CD8-positive, alpha-beta memory T cell (primary cell): ENCODE measurements around the gene FAM180A. TPM values are rescaled to one million over a fixed set of nuclear protein-coding genes. Genes with fewer than 3 reads are reported as not detected.

ENCODE experiments used
- CTCF ChIA-PET: fragments of 350-600 bp; sonication (Branson Sonifier 250); formaldehyde crosslinking; loops from one replicate; lab custom pipeline; 2021; ENCODE audit warnings: antibody characterized with exemption; lab: Charles Lee
- POLR2A ChIA-PET: fragments of 350-600 bp; sonication (Branson Sonifier 250); formaldehyde crosslinking; loops from one replicate; lab custom pipeline; 2021; ENCODE audit warnings: antibody characterized with exemption; lab: Charles Lee
- DNase-seq, 5 donors: peaks; one replicate each; pipeline versions ENCODE4 v3.0.0 to v3.0.0-alpha.2; 2020 to 2022; ENCODE audit warnings: mixed read lengths in 1 of 5
- H3K27ac ChIP-seq: one replicate; pipeline ENCODE4 v1.7.0; 2013; ENCODE audit warnings: low read depth, mild to moderate bottlenecking, low read length, moderate library complexity
- H3K27me3 ChIP-seq: 2 replicates; pipeline ENCODE4 v1.7.0; 2013; ENCODE audit warnings: low read length, mild to moderate bottlenecking; ENCODE audit not compliant: insufficient read depth, poor library complexity, severe bottlenecking
- H3K36me3 ChIP-seq: 2 replicates; pipeline ENCODE4 v1.7.0; 2013; ENCODE audit warnings: mild to moderate bottlenecking, low read length, moderate library complexity; ENCODE audit not compliant: insufficient read depth
- H3K4me1 ChIP-seq: 2 replicates; pipeline ENCODE4 v1.7.0; 2013; ENCODE audit warnings: mild to moderate bottlenecking, low read length, moderate library complexity; ENCODE audit not compliant: insufficient read depth
- H3K4me3 ChIP-seq: 2 replicates; pipeline ENCODE4 v1.7.0; 2013; ENCODE audit warnings: mild to moderate bottlenecking, low read length
- H3K9me3 ChIP-seq: 2 replicates; pipeline ENCODE4 v1.7.0; 2013; ENCODE audit warnings: mild to moderate bottlenecking, low read length
- H3K27ac Mint-ChIP-seq, 8 donors: one replicate each; pipeline ENCODE4 v1.8.0; 2020 to 2021; ENCODE audit warnings: mixed read lengths in 8 of 8, mild to moderate bottlenecking in 6 of 8, inconsistent platforms in 3 of 8, moderate library complexity in 3 of 8
- H3K27me3 Mint-ChIP-seq, 2 donors: one replicate each; pipeline ENCODE4 v1.8.0; 2020 to 2021; ENCODE audit warnings: mixed read lengths in 2 of 2, mild to moderate bottlenecking in 1 of 2, moderate library complexity in 1 of 2
- H3K36me3 Mint-ChIP-seq, 3 donors: one replicate each; pipeline ENCODE4 v1.8.0; 2020 to 2021; ENCODE audit warnings: mixed read lengths in 3 of 3, inconsistent platforms in 1 of 3, mild to moderate bottlenecking in 1 of 3
- H3K4me1 Mint-ChIP-seq, 3 donors: one replicate each; pipeline ENCODE4 v1.8.0; 2020 to 2021; ENCODE audit warnings: mixed read lengths in 3 of 3, inconsistent platforms in 1 of 3, mild to moderate bottlenecking in 1 of 3
- H3K4me3 Mint-ChIP-seq, 7 donors: one replicate each; pipeline ENCODE4 v1.8.0; 2020 to 2021; ENCODE audit warnings: mixed read lengths in 7 of 7, mild to moderate bottlenecking in 6 of 7, moderate library complexity in 4 of 7, inconsistent platforms in 2 of 7
- H3K9me3 Mint-ChIP-seq, 5 donors: one replicate each; pipeline ENCODE4 v1.8.0; 2020 to 2022; ENCODE audit warnings: mixed read lengths in 5 of 5, mild to moderate bottlenecking in 3 of 5, moderate library complexity in 2 of 5, inconsistent platforms in 1 of 5
- polyA plus RNA-seq: library from polyadenylated mRNA; unstranded; fragments of 300-500 nt; fragmentation: Illumina TruSeq; gene quantifications from one replicate; pipeline ENCODE4 v1.2.3, GENCODE V29; 2021
- total RNA-seq, 2 experiments: library from RNA; stranded (reverse); gene quantifications; one replicate each; pipeline ENCODE4 v1.2.3, GENCODE V29; 2021

Gene FAM180A
- total and polyA plus RNA-seq, 3 experiments from 2014 or later, result not detected

- Mint-ChIP-seq H3K4me1 (no peaks in the 10 kb centered on the region), H3K27me3 (peaks cover 8 to 18% of the 10 kb centered on the region in 2 donors), H3K4me3 (no peak overlapping the region), H3K36me3 (no peaks in the 10 kb centered on the region), H3K9me3 (no peaks in the 10 kb centered on the region), H3K27ac (no peak overlapping the region)
- H3K36me3 ChIP-seq, result no peaks in the 10 kb centered on the region
- no peak overlapping the region for H3K4me3 ChIP-seq
- no peaks in the 10 kb centered on the region for H3K9me3 ChIP-seq
- H3K4me1 ChIP-seq, result no peaks in the 10 kb centered on the region
- POLR2A ChIA-PET, result no interaction called here
- H3K27ac ChIP-seq, result no peak overlapping the region
- DNase-seq, result no peak
- CTCF ChIA-PET, result no interaction called here
- H3K27me3 ChIP-seq, result no peaks in the 10 kb centered on the region
Measured at GRCh38 chr7:135789956-135790355, 41.3 kb upstream of the FAM180A start.

GRCh38 chr7:135789431-135789830 lies 40.8 kb upstream of the FAM180A start:
- Mint-ChIP-seq H3K27ac (no peak overlapping the region), H3K9me3 (no peaks in the 10 kb centered on the region), H3K4me1 (no peaks in the 10 kb centered on the region), H3K4me3 (no peak overlapping the region), H3K36me3 (no peaks in the 10 kb centered on the region), H3K27me3 (peaks cover 9 to 18% of the 10 kb centered on the region in 2 donors)
- ChIA-PET POLR2A (no interaction called here), CTCF (no interaction called here)
- Histone ChIP-seq H3K27me3 (no peaks in the 10 kb centered on the region), H3K9me3 (no peaks in the 10 kb centered on the region), H3K27ac (no peak overlapping the region), H3K4me1 (no peaks in the 10 kb centered on the region), H3K36me3 (no peaks in the 10 kb centered on the region), H3K4me3 (no peak overlapping the region)
- DNase-seq, result no peak

DNA sequence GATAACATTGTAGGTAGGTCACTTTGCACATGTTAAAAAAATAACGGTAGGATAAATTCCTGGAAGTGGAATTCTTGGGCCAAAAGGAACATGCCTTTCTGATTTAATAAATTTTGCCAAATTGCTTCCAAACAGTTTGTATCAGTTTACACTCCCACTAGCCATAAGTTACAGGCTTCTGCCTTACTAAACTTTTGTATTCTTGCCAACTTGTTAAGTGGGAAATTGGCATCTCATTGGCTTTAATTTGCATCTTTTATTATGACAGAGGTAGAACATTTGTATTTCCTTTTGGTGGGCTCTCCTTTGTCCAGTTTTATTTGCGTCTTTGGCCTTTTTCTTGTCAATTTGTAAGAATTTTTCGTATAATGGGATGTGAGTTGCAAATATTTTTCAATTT lies 38.3 kb upstream of the FAM180A start:
- Mint-ChIP-seq H3K4me1 (no peaks in the 10 kb centered on the region), H3K27ac (no peak overlapping the region), H3K36me3 (no peaks in the 10 kb centered on the region), H3K4me3 (no peak overlapping the region), H3K9me3 (no peaks in the 10 kb centered on the region), H3K27me3 (peaks cover 9% of the 10 kb centered on the region in 2 donors)
- H3K27me3 ChIP-seq, result no peaks in the 10 kb centered on the region
- H3K4me3 ChIP-seq, result no peak overlapping the region
- H3K27ac ChIP-seq, result no peak overlapping the region
- DNase-seq, result no peak
- H3K4me1 ChIP-seq, result no peaks in the 10 kb centered on the region
- no peaks in the 10 kb centered on the region for H3K36me3 ChIP-seq
- H3K9me3 ChIP-seq, result no peaks in the 10 kb centered on the region
- POLR2A ChIA-PET, result no interaction called here
- CTCF ChIA-PET, result interaction anchor here (0.9 kb wide), 1 partner anchor 14 kb away, joined by 3 read pairs; no protein-coding TSS in a partner anchor

GRCh38 chr7:135785065-135785464 lies 36.5 kb upstream of the FAM180A start:
- H3K9me3 Mint-ChIP-seq, result no peaks in the 10 kb centered on the region
- DNase-seq, result no peak
- peaks cover 6 to 9% of the 10 kb centered on the region in 2 donors for H3K27me3 Mint-ChIP-seq
- Histone ChIP-seq H3K4me1 (no peaks in the 10 kb centered on the region), H3K36me3 (no peaks in the 10 kb centered on the region), H3K9me3 (no peaks in the 10 kb centered on the region), H3K27me3 (no peaks in the 10 kb centered on the region), H3K4me3 (no peak overlapping the region), H3K27ac (no peak overlapping the region)
- ChIA-PET CTCF (no interaction called here), POLR2A (no interaction called here)
- H3K4me3 Mint-ChIP-seq, result no peak overlapping the region
- no peak overlapping the region for H3K27ac Mint-ChIP-seq
- no peaks in the 10 kb centered on the region for H3K36me3 Mint-ChIP-seq
- H3K4me1 Mint-ChIP-seq, result no peaks in the 10 kb centered on the region

DNA sequence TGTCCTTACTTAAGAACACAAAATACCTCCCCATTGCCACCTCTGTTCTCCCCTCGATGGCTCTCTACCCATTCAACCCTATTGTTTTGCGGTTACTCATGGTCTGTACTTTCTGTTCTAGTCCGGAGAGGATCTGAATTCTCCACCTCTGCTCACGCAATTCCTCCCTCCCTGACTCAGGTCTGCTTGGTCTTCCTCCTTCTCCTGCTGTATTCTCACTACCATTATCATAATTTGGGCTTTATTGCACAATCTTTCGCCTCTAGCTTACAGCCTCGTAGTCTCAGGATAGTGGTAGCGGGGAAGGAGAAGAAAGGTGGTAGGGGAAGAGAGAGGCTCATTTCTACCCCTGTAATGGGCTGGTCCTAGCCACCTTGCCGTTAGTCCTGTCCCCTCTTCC lies 35.4 kb upstream of the FAM180A start:
- Mint-ChIP-seq H3K36me3 (no peaks in the 10 kb centered on the region), H3K4me3 (no peak overlapping the region), H3K4me1 (no peaks in the 10 kb centered on the region), H3K27ac (no peak overlapping the region), H3K9me3 (no peaks in the 10 kb centered on the region), H3K27me3 (peaks cover 6 to 9% of the 10 kb centered on the region in 2 donors)
- no peak for DNase-seq
- H3K27ac ChIP-seq, result no peak overlapping the region
- H3K27me3 ChIP-seq, result no peaks in the 10 kb centered on the region
- POLR2A ChIA-PET, result no interaction called here
- CTCF ChIA-PET, result interaction anchor here (0.8 kb wide), 1 partner anchor 64 kb away, joined by 3 read pairs; no protein-coding TSS in a partner anchor
- H3K36me3 ChIP-seq, result no peaks in the 10 kb centered on the region
- no peak overlapping the region for H3K4me3 ChIP-seq
- H3K4me1 ChIP-seq, result no peaks in the 10 kb centered on the region
- no peaks in the 10 kb centered on the region for H3K9me3 ChIP-seq

GRCh38 chr7:135782801-135783200 lies 34.2 kb upstream of the FAM180A start:
- POLR2A ChIA-PET, result no interaction called here
- CTCF ChIA-PET, result no interaction called here
- H3K4me1 Mint-ChIP-seq, result no peaks in the 10 kb centered on the region
- H3K9me3 Mint-ChIP-seq, result peaks cover 0 to 7% (median 0%) of the 10 kb centered on the region in 5 donors
- Histone ChIP-seq H3K4me3 (no peak overlapping the region), H3K36me3 (no peaks in the 10 kb centered on the region), H3K27ac (no peak overlapping the region), H3K9me3 (no peaks in the 10 kb centered on the region), H3K27me3 (no peaks in the 10 kb centered on the region), H3K4me1 (no peaks in the 10 kb centered on the region)
- H3K36me3 Mint-ChIP-seq, result no peaks in the 10 kb centered on the region
- no peak for DNase-seq
- H3K4me3 Mint-ChIP-seq, result no peak overlapping the region
- peaks cover 10 to 16% of the 10 kb centered on the region in 2 donors for H3K27me3 Mint-ChIP-seq
- no peak overlapping the region for H3K27ac Mint-ChIP-seq

- POLR2A ChIA-PET, result no interaction called here
- no peaks in the 10 kb centered on the region for H3K36me3 Mint-ChIP-seq
- no peaks in the 10 kb centered on the region for H3K4me1 ChIP-seq
- peaks cover 14 to 21% of the 10 kb centered on the region in 2 donors for H3K27me3 Mint-ChIP-seq
- no peak overlapping the region for H3K4me3 ChIP-seq
- no peak for DNase-seq
- no peak overlapping the region for H3K27ac Mint-ChIP-seq
- H3K4me1 Mint-ChIP-seq, result no peaks in the 10 kb centered on the region
- peaks cover 0 to 8% (median 2%) of the 10 kb centered on the region in 5 donors for H3K9me3 Mint-ChIP-seq
- no peaks in the 10 kb centered on the region for H3K27me3 ChIP-seq
- H3K36me3 ChIP-seq, result no peaks in the 10 kb centered on the region
- H3K27ac ChIP-seq, result no peak overlapping the region
- no peaks in the 10 kb centered on the region for H3K9me3 ChIP-seq
- CTCF ChIA-PET, result no interaction called here
- H3K4me3 Mint-ChIP-seq, result no peak overlapping the region
Measured at GRCh38 chr7:135782377-135782776, 33.8 kb upstream of the FAM180A start.

- Mint-ChIP-seq H3K27me3 (peaks cover 10 to 27% of the 10 kb centered on the region in 2 donors), H3K36me3 (peaks cover 0 to 2% (median 0%) of the 10 kb centered on the region in 3 donors), H3K27ac (no peak overlapping the region), H3K4me1 (no peaks in the 10 kb centered on the region), H3K9me3 (peaks cover 0 to 8% (median 3%) of the 10 kb centered on the region in 5 donors), H3K4me3 (no peak overlapping the region)
- Histone ChIP-seq H3K27ac (no peak overlapping the region), H3K9me3 (no peaks in the 10 kb centered on the region), H3K27me3 (no peaks in the 10 kb centered on the region), H3K4me3 (no peak overlapping the region), H3K36me3 (no peaks in the 10 kb centered on the region), H3K4me1 (no peaks in the 10 kb centered on the region)
- ChIA-PET CTCF (no interaction called here), POLR2A (no interaction called here)
- no peak for DNase-seq
Measured at GRCh38 chr7:135777626-135778398, 29.2 kb upstream of the FAM180A start.
